Right lobe of liver (tissue), 6 donors: ENCODE measurements around the gene FHL1. TPM values are rescaled to one million over a fixed set of nuclear protein-coding genes. Genes with fewer than 3 reads are reported as not detected.

Source experiments
- ATAC-seq, 4 donors: fragments of 200-7000 bp; cut with Tn5 transposase; one replicate each; pipeline ENCODE4 v1.9.1; 2020; ENCODE audit warnings: mild to moderate bottlenecking in 4 of 4, moderate library complexity in 4 of 4
- DNase-seq, 3 donors: peaks; one replicate each; pipeline ENCODE4 v3.0.0-alpha.2; 2020
- H3K27ac ChIP-seq, 3 donors: fragments of 200-600 bp; one replicate each; pipeline ENCODE4 v1.8.0; 2022
- H3K27me3 ChIP-seq, 2 donors: fragments of 200-600 bp; one replicate each; pipeline ENCODE4 v1.8.0; 2022
- H3K36me3 ChIP-seq, 4 donors: fragments of 200-600 bp; sonication (generic) in 1 of 4; one replicate each; pipeline versions ENCODE4 v1.5.1 to v1.8.0; 2017 to 2022; ENCODE audit warnings: control low read depth in 1 of 4
- H3K4me1 ChIP-seq, 4 donors: fragments of 200-600 bp; sonication (generic) in 1 of 4; one replicate each; pipeline versions ENCODE4 v1.5.1 to v1.8.0; 2017 to 2022; ENCODE audit warnings: control low read depth in 1 of 4
- H3K4me3 ChIP-seq, 3 donors: fragments of 200-600 bp; one replicate each; pipeline ENCODE4 v1.8.0; 2022
- H3K9me3 ChIP-seq, 4 donors: fragments of 200-600 bp; sonication (generic) in 1 of 4; one replicate each; pipeline versions ENCODE4 v1.5.1 to v1.8.0; 2017 to 2022; ENCODE audit warnings: control low read depth in 1 of 4
- CTCF ChIP-seq, 4 donors: fragments of 200-600 bp in 3 of 4; fragments of 450-650 bp in 1 of 4; IDR thresholded peaks; one replicate each; pipeline versions ENCODE4 v1.5.1 to v1.8.0; 2016 to 2022; ENCODE audit warnings: antibody characterized with exemption in 4 of 4, mild to moderate bottlenecking in 2 of 4
- POLR2A ChIP-seq: fragments of 450-650 bp; IDR thresholded peaks from one replicate; pipeline ENCODE4 v1.6.1; 2017; ENCODE audit warnings: antibody characterized with exemption, mild to moderate bottlenecking
- WGBS: methylation state at CpG from one replicate; pipeline ENCODE4 v1.1.6; 2018; ENCODE audit warnings: low coverage, low lambda C conversion rate; ENCODE audit not compliant: insufficient coverage; ENCODE audit errors: missing lambda C conversion rate; 5-methylcytosine and 5-hydroxymethylcytosine counted together
- intact Hi-C, 2 donors: fragments of 100-400 bp; cut with DNase I; formaldehyde crosslinking; loops; one replicate each; pipeline versions ENCODE4 v1.11.2 to v1.14.1; 2022
- total RNA-seq, 6 experiments: library from RNA; depleted of rRNA in 2 of 6; stranded (reverse); fragments of >200 nt in 2 of 6; fragmentation: NEBNext Ultra II Directional in 3 of 6; extraction: Animal tissue kit (Norgen Biotek cat#: 25700) in 3 of 6; gene quantifications; one replicate each; pipeline versions ENCODE4 v1.1.0 to v1.2.4, GENCODE V29; 2016 to 2023
- donor health status: DM: no; HTN: yes; CAD: no.
- donor health status: DM: no; HTN: no; CAD: no.
- donor health status: DM: no; HTN: no; CAD: no.
- donor health status: DM: no; HTN: yes; CAD: no.
- donor health status: DM: no; HTN: yes; CAD: no.

Gene FHL1
- total RNA-seq, 6 experiments from 2014 or later, result 8.0 to 27.6 (median 18.5) TPM

- H3K27ac ChIP-seq, result no peak overlapping the region
Observed at GRCh38 chrX:136203438-136203837, 56.1 kb downstream of the FHL1 start.

GRCh38 chrX:136203951-136204350 lies 56.6 kb downstream of the FHL1 start:
- Histone ChIP-seq H3K27ac (peak overlapping the region in 1 of 3 donors; percentile 18), H3K4me1 (peaks cover 0 to 3% (median 0%) of the 10 kb centered on the region in 4 donors), H3K4me3 (no peak overlapping the region), H3K27me3 (no peaks in the 10 kb centered on the region), H3K9me3 (no peaks in the 10 kb centered on the region), H3K36me3 (no peaks in the 10 kb centered on the region)
- TF ChIP-seq POLR2A, result no peak
- no peak for TF ChIP-seq CTCF (IDR thresholded peaks at IDR 0.05)
- ATAC-seq (no peak), DNase-seq (no peak)
- WGBS, result 49% methylated on average over 3 of the region's 3 CpGs
- intact Hi-C loops, result no loop called here

More at GRCh38 chrX:136203438-136203837, 56.1 kb downstream of the FHL1 start:
- TF ChIP-seq POLR2A, result no peak
- Histone ChIP-seq H3K36me3 (no peaks in the 10 kb centered on the region), H3K4me1 (peaks cover 0 to 3% (median 0%) of the 10 kb centered on the region in 4 donors), H3K4me3 (no peak overlapping the region), H3K27me3 (no peaks in the 10 kb centered on the region), H3K9me3 (no peaks in the 10 kb centered on the region)
- ATAC-seq, result no peak
- DNase-seq, result no peak
- intact Hi-C loops, result no loop called here

GRCh38 chrX:136204571-136204970 lies 57.2 kb downstream of the FHL1 start:
- Histone ChIP-seq H3K36me3 (no peaks in the 10 kb centered on the region), H3K4me1 (peaks cover 0 to 3% (median 0%) of the 10 kb centered on the region in 4 donors), H3K4me3 (no peak overlapping the region), H3K9me3 (no peaks in the 10 kb centered on the region), H3K27ac (peak overlapping the region in 1 of 3 donors; percentile 18), H3K27me3 (no peaks in the 10 kb centered on the region)
- TF ChIP-seq CTCF (IDR thresholded peaks at IDR 0.05), result no peak
- TF ChIP-seq POLR2A, result no peak
- intact Hi-C loops, result no loop called here
- DNase-seq, result no peak
- peak in 3 of 4 donors; percentile 28 to 60 (median 40) for ATAC-seq
- 33% methylated on average over 2 of the region's 2 CpGs for WGBS

- no peak overlapping the region for H3K27ac ChIP-seq
- no peaks in the 10 kb centered on the region for H3K9me3 ChIP-seq
- TF ChIP-seq POLR2A, result no peak
- no peak for TF ChIP-seq CTCF (IDR thresholded peaks at IDR 0.05)
- WGBS, result 72% methylated on average over 5 of the region's 8 CpGs
- H3K4me3 ChIP-seq, result no peak overlapping the region
- intact Hi-C loops, result no loop called here
- no peak for DNase-seq
- ATAC-seq, result no peak
- no peaks in the 10 kb centered on the region for H3K36me3 ChIP-seq
- H3K4me1 ChIP-seq, result peaks cover 0 to 3% (median 0%) of the 10 kb centered on the region in 4 donors
- no peaks in the 10 kb centered on the region for H3K27me3 ChIP-seq
Observed at GRCh38 chrX:136205882-136206380, 58.6 kb downstream of the FHL1 start.

- ATAC-seq (no peak), DNase-seq (no peak)
- Histone ChIP-seq H3K4me3 (no peak overlapping the region), H3K36me3 (no peaks in the 10 kb centered on the region), H3K27me3 (no peaks in the 10 kb centered on the region), H3K9me3 (no peaks in the 10 kb centered on the region), H3K27ac (no peak overlapping the region), H3K4me1 (peaks cover 0 to 3% (median 0%) of the 10 kb centered on the region in 4 donors)
- intact Hi-C loops, result no loop called here
- TF ChIP-seq POLR2A (no peak), CTCF (IDR thresholded peaks at IDR 0.05) (no peak)
- 29% methylated on average over 1 of the region's 6 CpGs for WGBS
Observed at GRCh38 chrX:136206916-136207315, 59.6 kb downstream of the FHL1 start.
